Lower leg skin (tissue), 4 donors: ENCODE results near the gene BBS1. TPM values are rescaled to one million over a fixed set of nuclear protein-coding genes. Genes with fewer than 3 reads are reported as not detected.

Experiments
- DNase-seq, 2 donors: peaks; one replicate each; pipeline ENCODE4 v3.0.0-alpha.2; 2019; ENCODE audit warnings: low spot score in 2 of 2
- H3K4me3 ChIP-seq: fragments of 200-600 bp; sonication (generic); 2 replicates; pipeline ENCODE4 v1.5.1; 2017; ENCODE audit warnings: mild to moderate bottlenecking, low read depth; ENCODE audit not compliant: poor library complexity, severe bottlenecking
- CTCF ChIP-seq, 3 donors: fragments of 450-650 bp; IDR thresholded peaks; one replicate each; pipeline ENCODE4 v1.5.1; 2016; ENCODE audit warnings: antibody characterized with exemption in 3 of 3, mild to moderate bottlenecking in 3 of 3, moderate library complexity in 2 of 3
- POLR2A ChIP-seq, 2 donors: fragments of 450-650 bp; IDR thresholded peaks; one replicate each; pipeline ENCODE4 v1.6.1; 2016 to 2017; ENCODE audit warnings: antibody characterized with exemption in 2 of 2, mild to moderate bottlenecking in 1 of 2, moderate library complexity in 1 of 2
- WGBS, 2 donors: methylation state at CpG; one replicate each; pipeline ENCODE4 v1.1.5; 2018; 5-methylcytosine and 5-hydroxymethylcytosine counted together
- intact Hi-C: fragments of 100-400 bp; cut with DNase I; formaldehyde crosslinking; loops from one replicate; pipeline ENCODE4 v1.15.0; 2023; ENCODE audit warnings: low total_unique reads
- total RNA-seq, 4 donors: library from RNA; depleted of rRNA; stranded (reverse); fragments of >200 nt; gene quantifications; one replicate each; pipeline ENCODE4 v1.1.0, GENCODE V29; 2016

BBS1 gene
- total RNA-seq, 4 donors from 2014 or later, result 27.4 to 51.6 (median 37.1) TPM

- H3K4me3 ChIP-seq, result no peak overlapping the region
- TF ChIP-seq POLR2A (IDR thresholded peaks at IDR 0.05) (no peak), CTCF (IDR thresholded peaks at IDR 0.05) (no peak)
- 50 to 52% methylated on average over 5 of the region's 5 CpGs for WGBS, 2 donors
- no peak for DNase-seq
- intact Hi-C loops, result no loop called here
Measured at GRCh38 chr11:66547662-66548009, 37.2 kb downstream of the BBS1 start.

GRCh38 chr11:66548041-66548440 is 37.6 kb downstream of the BBS1 start:
- intact Hi-C loops, result no loop called here
- H3K4me3 ChIP-seq, result no peak overlapping the region
- TF ChIP-seq CTCF (IDR thresholded peaks at IDR 0.05) (no peak), POLR2A (IDR thresholded peaks at IDR 0.05) (no peak)
- 31 to 45% methylated on average over 11 of the region's 11 CpGs for WGBS, 2 donors
- no peak for DNase-seq

GRCh38 chr11:66548774-66549630 is 38.6 kb downstream of the BBS1 start:
- DNase-seq, result no peak
- intact Hi-C loops, result no loop called here
- TF ChIP-seq CTCF (IDR thresholded peaks at IDR 0.05), result no peak
- WGBS, 2 donors, result 53 to 56% methylated on average over 16 of the region's 16 CpGs
- H3K4me3 ChIP-seq, result no peak overlapping the region

- no peak for DNase-seq
- 88 to 94% methylated on average over 3 of the region's 3 CpGs for WGBS, 2 donors
- TF ChIP-seq CTCF (IDR thresholded peaks at IDR 0.05) (no peak), POLR2A (IDR thresholded peaks at IDR 0.05) (no peak)
- H3K4me3 ChIP-seq, result no peak overlapping the region
- intact Hi-C loops, result no loop called here
Measured at GRCh38 chr11:66549696-66550095, 39.3 kb downstream of the BBS1 start.

GRCh38 chr11:66550887-66551286 is 40.5 kb downstream of the BBS1 start:
- intact Hi-C loops, result no loop called here
- 78 to 90% methylated on average over 4 of the region's 4 CpGs for WGBS, 2 donors
- TF ChIP-seq POLR2A (IDR thresholded peaks at IDR 0.05), result no peak
- no peak for TF ChIP-seq CTCF (IDR thresholded peaks at IDR 0.05)

GRCh38 chr11:66554602-66555001 is 44.2 kb downstream of the BBS1 start:
- TF ChIP-seq POLR2A (IDR thresholded peaks at IDR 0.05) (no peak), CTCF (IDR thresholded peaks at IDR 0.05) (no peak)
- intact Hi-C loops, result no loop called here
- 68 to 83% methylated on average over 5 of the region's 5 CpGs for WGBS, 2 donors
- H3K4me3 ChIP-seq, result no peak overlapping the region
- DNase-seq, result no peak

More at GRCh38 chr11:66550887-66551286, 40.5 kb downstream of the BBS1 start:
- no peak overlapping the region for H3K4me3 ChIP-seq
- DNase-seq, result no peak
